ENCODE data around the gene GULP1.
"Not testable (repeated sequence)": the region's sequence is repeated elsewhere in the genome, so short reads cannot be mapped to it uniquely, and the experiment has no call there.

Gene GULP1

DNA sequence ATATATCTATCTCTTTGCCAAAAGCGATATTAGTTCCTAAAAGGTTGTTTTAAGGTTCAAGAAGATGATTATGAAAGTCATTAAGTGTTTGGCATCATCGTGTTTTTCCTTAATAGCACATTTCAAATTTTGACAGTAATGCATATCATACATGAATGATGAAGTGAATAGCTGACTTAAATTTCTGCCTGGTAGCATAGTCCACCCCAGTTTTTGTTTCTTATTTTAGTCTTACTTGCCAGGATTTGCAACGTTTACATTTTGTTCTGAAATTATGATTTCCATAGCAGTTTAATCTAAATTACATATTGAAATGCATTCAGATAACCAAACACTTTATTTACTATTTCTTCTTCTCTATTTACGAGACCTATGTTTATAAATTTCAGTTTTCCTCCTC lies 201.1 kb downstream of the GULP1 start:
- ATAC-seq = no peak

DNA sequence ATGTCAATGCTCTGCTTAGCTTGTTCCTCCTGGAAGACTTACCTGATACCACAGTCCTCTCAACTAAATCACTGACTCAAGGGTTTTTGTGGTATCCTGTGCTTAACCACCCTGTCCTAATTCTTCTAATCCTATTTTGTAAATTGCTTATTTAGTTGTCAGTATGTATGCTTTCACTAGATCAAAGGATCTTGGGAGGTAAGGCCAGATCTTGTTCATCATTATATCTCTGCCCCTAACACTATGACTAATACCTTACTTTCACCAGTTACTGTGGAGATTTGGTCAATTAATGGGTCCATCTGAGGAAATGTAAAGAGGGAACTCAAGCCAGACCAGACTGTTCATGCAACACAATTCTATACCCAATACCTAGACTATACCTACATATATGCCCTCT lies 203.2 kb downstream of the GULP1 start:
- no peak for ATAC-seq

DNA sequence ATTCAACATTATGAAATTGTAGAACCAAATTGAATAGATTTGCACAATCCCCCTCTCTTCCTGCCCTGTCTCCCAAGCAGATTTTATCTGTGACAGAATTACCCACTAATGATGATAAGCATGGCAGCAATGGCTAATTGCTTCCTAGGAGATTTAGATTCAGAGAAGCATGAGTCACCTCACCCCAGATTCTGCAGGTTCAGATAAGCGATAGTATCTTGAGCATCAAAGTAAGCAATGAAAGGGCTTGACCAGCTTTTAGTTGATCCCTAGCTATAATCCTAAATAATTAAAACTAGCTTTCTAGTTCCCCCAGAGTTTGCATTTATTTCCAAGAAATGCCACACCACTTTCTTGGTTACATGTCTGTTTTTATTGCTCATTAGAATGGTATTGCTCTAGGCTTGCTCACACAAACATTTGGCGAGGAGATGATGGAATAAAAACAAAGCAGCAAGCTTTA lies 204.3 kb downstream of the GULP1 start:
- ATAC-seq = no peak

DNA sequence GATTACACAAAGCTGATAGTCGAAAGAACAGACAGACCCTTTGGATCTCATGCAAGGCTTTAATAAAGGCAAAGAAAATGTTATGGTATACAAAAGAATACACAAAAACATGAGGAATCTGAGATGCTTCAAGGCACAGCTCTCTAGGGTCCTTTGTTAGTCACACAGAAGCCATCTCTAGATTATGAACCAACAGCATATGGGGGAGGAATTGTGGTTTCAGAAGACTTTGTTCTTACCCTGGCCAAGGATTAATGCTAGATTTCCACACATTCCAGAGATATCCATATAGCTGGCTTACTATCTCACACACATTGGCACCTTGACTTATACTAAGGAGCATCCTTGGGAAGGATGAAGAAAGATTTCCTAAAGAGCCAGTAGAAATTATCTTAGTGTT lies 206.1 kb downstream of the GULP1 start:
- ATAC-seq = no peak

DNA sequence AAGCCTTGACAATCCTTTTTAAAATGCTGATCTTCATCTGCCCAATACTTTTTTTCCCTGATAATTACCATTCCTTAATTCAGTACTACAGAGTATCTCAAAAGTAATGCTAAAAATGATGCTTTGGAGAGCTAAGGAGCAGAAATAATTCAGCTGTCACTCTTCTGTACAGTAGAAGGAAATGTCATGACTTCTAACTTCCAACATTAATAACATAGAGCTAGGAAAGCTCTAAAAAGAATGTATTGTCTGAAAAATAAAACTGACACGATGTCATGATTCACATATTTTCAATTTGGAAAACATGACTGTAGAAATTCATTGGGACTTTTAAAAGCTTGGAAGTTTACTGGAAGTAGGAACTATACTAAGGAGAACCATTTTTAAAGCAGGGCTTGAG lies 212.3 kb downstream of the GULP1 start:
- ATAC-seq = no peak

DNA sequence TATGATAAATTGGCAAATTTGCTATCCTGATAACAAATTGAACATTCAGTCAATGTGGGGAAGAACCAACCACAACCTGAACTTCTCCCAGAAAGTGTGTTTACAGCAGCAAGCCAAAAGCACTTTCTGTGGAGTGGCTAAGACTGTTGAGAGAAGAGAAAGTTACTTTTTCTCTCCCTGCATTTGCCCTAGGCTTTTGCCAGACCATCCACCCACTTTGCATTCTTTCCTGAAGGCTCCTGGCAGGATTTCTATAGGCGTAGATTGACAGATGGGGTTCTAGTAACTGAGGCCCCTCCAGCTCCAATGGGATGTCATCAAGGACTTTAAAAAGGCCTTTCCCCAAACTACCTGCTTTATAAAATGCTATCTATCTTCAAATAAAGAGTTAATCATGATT lies 215.2 kb downstream of the GULP1 start:
- no peak for ATAC-seq

DNA sequence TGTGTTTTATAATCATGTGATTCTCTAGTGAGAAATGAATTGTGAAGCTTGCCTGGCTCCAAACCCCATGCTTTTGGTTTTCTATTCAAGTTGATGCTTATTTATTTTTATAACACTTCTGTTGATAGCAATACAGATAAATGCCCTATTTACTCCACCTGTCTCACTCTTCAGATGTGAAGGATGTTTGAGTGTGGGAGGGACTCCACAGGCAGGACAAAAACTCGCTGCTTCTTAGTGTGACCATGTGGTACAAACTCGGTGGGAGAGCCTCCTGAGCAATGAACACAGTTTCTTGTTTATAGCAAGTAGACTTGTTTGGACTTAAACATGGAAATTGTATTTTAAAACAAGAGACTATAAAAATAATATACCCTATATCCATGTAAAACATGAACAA lies 219.7 kb downstream of the GULP1 start:
- no peak for ATAC-seq

DNA sequence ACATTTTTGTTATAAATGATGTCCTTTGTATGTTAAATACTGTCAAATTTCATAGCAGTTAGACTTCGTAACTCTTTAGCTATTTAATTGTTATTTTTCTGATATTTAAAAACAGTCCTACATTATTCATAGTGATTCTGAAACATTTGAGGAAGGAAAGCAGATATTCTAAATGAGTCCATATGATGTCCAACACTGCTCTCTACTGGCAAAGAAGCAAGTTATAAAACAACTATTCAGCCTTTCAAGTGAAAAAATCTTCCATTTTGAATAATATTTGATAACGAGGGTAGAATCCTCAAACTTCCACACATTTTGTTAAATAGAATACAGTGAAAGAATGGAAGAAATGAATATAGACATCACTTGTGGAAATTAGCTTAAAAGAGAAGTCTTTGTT lies 220.8 kb downstream of the GULP1 start:
- no peak for ATAC-seq

DNA sequence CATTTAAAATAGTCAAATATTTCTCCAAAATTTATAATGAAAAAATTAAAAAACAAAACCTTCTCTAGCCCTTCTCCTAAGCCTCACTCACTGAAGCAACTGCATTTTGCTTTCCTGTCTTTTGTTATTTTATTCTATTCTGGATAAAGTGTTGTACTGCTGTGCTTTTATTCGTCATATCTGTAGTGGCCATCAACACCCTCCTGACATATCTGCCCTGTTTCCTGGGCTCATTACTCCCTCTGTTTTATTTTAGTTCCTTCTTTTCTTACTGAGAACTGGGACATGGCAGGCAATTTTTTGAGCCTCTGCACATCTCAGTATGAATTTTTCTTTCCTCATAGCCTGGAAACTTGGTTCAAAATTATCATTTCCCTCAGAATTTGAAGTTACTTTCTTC lies 224.2 kb downstream of the GULP1 start:
- no peak for ATAC-seq

DNA sequence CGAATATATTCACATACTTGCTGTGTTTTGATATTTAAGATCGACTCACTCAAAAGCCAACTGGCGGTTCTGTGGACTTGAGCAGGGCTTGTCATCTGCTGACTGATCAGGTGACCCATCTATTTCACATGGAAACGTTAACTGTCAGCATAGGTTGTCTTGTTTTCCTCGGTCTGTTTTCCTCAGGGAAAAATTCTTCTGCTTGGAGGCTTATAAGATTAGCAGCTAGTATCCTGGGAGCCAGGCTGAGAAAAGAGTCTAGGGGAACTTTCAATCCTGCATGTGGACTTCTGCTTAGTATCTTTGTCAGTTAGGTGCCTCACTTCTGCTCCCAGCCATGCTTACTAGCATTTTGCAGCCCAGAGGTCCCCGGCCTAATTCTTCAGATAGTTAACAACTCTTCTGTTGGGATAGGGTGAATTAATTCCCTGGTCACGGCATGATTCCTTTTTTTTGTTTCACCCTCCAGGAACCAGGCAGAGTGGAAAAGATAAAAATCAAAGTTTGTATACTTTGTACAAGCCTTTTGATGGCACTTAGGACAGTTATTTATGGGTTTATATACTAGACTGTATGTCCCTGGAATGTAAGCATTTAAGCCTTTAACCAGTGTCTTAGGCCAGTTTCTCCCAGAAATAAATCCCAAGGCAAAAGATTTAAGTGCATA lies 226.0 kb downstream of the GULP1 start:
- no peak for ATAC-seq

DNA sequence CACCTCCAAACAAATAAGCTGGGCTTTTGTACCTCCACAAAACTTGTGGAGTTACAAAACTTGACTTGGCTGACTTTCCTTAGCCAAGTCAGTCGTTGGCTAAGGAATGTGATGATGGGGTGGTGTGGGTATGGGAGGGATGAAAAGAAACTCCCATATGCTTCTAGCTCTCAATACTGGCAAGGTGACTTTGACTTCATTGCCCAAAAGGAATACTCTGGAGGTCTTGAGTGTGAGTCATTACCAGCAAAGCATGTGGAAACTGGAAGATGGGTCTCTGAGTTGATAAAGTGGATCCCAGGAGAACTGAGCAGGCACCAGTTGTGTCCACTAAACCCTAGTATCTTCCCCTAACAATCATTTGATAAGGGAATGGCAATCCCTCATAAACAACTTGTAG lies 226.7 kb downstream of the GULP1 start:
- ATAC-seq = no peak

DNA sequence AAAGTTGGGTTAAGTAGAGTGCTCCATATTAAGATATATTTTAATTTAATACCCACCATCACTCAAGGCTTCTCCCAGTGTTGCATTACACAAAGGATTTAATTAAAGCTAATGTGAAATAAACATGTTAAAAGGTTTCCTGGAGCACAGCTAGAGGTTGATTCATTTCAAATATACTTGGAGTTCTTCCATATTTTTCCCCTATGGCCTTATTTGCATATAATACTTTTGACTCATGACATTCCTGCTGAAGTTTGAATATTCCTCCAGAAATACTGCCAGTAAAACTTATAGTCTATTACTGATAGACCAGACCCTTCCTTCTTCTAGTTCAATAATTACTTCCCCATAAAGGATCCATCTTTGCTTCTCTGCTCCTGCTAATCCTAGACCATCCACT lies 227.5 kb downstream of the GULP1 start:
- no peak for ATAC-seq

DNA sequence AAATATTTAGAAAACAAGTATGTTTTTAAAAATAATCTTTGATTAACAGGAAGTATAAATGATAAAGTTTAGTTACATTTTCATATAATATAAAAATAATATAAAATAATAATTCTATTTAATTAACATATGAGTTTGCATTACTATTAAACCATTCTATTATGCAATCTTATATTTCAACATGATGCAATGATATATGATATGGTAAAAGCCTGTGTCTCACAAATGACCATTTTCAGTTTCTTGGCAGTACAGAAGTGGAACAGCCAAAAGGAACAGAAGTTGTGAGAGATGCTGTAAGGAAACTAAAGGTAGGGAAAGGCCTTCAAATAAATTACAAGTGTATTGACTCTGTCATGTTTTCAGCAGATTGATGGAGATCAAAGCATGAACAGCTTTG lies 230.8 kb downstream of the GULP1 start:
- ATAC-seq = no peak

DNA sequence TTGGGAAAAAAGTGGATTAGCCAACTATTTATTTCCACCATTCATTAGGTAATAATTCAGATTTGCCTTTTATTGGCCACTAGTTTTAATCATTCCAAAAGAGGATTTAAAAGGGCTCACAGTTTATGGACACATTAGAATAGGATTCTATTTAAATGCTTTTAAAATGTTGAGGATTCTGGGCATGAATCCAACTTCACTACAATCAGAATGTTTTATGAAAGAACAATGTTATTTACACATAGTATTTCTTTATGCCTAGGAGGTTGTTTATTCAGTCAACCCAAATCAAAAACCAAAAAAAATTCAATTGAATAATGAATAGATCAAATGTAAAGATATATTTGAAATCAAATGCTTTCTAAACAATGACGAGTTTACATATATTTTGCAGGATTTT lies 232.2 kb downstream of the GULP1 start:
- no peak for ATAC-seq

DNA sequence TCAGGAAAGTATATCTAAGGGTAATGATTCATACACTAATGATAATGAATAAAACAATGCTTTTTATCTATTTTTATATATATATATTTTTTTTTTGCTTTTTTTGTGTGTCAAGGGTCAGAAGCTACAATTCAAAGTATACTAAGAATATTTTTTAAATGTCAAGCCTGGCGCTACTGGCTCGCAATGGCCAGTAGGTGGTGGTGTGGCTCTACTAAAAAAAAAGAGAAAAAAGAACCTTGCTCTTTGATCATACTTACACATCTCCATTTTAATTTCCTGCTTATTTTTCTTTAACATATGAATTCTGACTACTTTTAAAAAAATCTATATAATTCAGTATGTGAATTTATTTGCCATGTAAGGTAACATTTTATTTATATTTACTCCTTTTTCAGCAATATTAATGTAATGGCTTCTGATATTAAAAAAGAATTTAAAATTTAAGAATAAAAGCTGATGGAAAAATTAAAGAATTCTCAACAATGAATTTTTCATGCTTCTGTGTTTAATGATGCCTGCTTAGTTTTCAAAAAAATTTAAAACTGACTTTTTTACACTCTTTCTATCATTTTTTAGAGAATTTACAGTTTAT lies 232.9 kb downstream of the GULP1 start:
- no peak for ATAC-seq

DNA sequence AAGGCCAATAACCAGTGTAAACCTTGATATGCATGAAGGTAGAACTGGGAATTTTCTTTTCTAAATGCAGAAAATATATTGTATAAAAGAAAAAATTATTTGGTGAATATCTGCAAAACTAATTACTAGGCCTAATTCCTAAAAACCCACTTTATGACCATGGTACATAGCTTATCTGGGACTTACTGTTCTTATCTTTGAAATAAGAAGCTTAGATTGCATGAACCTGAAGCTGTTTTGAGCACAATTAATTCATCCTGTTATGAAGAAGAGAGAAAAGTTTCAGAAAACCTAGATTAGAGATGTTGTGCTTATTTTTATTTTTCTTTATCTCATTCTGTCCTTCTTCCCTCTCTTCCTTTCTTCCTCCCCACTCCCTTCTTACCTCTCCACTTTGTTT lies 235.0 kb downstream of the GULP1 start:
- ATAC-seq = no peak

DNA sequence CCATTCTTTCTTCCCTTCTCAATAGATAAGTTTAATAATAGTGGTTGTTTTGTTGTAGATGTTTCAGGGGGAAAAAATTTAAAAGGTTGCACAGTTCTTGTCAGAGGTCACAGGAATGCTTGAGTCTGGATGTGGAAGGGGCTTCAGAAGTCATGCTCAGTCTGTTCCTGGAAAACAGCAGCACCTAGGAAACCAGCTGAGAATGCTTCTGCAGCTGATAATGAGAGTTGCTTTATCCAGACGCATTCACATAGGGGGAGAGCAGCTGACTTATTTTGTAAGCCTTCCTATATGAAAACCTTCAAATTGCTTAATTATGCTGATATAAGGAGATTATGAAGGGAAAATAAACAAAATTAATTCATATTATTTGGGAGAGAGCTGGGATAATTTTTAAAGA lies 235.5 kb downstream of the GULP1 start:
- ATAC-seq = no peak

DNA sequence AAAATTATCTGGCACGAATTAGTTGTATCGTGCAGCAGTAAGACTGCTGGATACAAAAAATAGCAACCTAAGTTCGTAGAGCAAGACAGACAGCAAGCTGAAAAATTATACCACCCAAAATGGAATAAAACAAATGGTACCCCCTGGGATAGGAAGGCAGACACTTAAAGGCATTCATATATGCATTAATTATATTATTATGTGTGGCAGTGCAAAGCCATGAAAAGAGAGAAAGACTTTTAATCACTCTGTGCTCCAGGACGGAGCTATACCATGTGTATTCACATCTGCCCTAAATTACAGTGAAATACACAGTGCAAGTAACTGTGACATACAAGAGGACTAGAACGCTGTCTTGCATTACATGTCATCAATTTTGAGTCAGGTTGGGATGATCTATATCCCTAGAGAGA lies 235.9 kb downstream of the GULP1 start:
- no peak for ATAC-seq

DNA sequence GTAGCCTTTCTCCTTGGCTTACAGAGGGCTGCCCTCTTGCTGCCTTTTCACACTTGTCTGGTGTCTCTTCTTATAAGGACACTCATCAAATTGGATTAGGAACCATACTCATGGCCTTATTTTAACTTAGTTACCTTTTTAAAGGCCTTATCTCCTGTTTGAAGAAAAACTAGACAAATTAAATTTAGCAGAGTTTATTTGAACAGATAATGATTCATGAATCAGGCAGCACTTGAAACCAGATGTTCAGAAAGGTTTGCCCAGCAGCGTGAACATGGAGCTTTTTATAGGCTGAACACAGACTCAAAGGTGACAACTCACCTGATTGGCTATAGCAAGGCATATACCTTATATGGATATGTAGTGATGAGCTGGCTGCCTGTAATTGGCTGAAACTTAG lies 238.0 kb downstream of the GULP1 start:
- ATAC-seq = no peak

DNA sequence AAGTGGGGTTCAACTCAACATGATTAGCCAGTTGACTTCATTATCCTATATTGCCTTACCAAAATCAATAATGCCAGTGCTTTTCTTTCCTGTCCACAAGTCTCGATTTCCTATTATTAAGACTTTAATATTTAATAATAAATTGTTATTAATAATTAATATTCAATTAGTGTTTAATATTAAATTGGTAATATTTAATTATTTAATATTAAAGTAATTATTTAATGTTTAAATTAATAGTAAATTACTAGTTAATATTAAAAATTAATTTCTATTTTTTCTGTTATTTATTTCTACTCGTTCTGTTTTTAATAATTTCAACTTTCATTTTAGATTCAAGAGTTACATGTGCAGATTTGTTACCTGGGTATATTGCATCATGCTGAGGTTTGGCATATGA lies 243.2 kb downstream of the GULP1 start:
- no peak for ATAC-seq

DNA sequence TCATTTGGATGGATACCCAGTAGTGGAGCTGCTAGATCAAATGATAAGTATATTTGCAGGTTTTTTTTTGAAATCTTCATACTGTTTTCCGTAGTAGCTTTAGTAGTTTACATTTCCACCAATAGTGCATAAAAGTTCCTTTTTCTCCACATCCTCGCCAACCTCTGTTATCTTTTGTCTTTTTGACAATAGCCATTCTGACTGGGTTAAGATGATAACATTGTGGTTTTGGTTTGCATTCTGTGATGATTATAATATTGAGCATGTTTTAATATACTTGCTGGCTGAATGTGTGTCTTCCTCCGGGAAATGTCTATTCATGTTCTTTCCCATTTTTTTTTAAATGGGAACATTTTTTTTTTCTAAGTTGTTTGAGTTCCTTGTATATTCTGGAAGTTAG lies 260.0 kb downstream of the GULP1 start:
- ATAC-seq = no peak

DNA sequence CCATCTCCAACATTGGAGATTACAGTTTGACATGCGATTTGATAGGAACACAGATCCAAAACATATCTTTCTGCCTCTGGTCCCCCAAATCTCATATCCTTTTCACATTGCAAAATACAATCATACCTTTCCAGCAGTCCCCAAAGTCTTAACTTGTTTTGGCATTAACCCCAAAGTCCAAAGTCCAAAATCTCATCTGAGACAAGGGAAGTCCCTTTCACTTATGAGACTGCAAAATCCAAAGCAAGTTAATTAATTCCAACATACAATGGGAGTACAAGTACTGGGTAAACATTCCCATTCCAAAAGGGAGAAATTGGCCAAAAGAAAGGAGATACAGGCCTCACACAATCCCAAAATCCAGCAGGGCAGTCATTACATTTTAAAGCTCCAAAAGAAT lies 265.4 kb downstream of the GULP1 start:
- ATAC-seq = no peak

DNA sequence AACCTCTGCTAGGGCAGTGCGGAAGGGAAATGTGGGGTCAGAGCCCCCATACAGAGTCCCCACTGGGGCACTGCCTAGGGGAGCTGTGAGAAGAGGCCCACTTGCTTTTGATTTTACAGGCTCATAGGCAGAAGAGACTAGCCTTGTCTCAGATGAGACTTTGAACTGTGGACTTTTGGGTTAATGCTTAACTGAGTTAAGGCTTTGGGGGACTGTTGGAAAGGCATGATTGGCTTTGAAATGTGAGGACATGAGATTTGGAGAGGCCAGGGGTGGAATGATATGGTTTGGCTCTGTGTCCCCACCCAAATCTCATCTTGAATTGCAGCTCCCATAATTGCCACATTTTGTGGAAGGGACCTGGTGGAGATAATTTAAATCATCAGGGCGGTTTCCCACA lies 267.8 kb downstream of the GULP1 start:
- ATAC-seq = not testable (repeated sequence)

DNA sequence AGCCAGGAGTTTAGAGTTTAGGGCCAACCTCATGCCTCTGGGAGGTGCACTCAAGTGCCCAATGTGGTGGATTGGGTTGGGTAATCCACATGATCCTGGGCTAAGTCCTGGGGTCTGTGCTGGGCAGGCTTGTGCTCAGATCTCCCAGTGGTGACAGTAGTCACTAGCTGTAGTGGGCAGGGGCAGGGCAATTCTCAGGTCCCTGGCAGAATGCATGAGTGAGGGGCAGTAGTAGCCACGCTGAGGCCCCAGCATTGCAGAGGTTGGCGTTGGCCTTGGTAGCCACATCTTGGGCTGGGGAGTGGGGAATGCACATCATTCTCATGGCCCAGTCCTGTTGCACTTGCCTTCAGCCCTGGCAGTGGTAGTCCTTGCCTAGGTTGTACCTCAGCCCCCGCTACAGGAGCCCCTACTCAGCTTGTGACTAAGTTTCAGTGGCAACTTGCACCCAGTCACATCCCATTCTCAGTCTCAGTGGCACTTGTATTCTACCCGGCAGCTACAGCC lies 269.9 kb downstream of the GULP1 start:
- no peak for ATAC-seq

Measured in activated CD4-positive, CD25-positive, alpha-beta regulatory T cell treated with anti-CD3 and anti-CD28 coated beads, Interleukin-2, amount 50 U/mL, for 24 hours (primary cell).